Gastrocnemius medialis (tissue), 4 donors: Measurements from ENCODE around the gene TRIM28. TPM values are rescaled to one million over a fixed set of nuclear protein-coding genes. Genes with fewer than 3 reads are reported as not detected.

Experiments used
- ATAC-seq, 2 donors: fragments of 150-250 bp; one replicate each; pipeline ENCODE4 v1.9.1; 2016
- DNase-seq, 2 donors: peaks; one replicate each; pipeline ENCODE4 v3.0.0-alpha.2; 2019
- H3K27ac ChIP-seq, 4 donors: fragments of 200-600 bp; sonication (generic); 1 replicate in 1 of 4; 2 replicates in 3 of 4; pipeline ENCODE4 v1.5.1; 2016 to 2018; ENCODE audit warnings: mild to moderate bottlenecking in 2 of 4, moderate library complexity in 1 of 4
- H3K27me3 ChIP-seq, 3 donors: fragments of 200-600 bp; sonication (generic) in 2 of 3; 1 replicate in 1 of 3; 2 replicates in 2 of 3; pipeline versions ENCODE4 v1.5.1 to v1.6.0; 2016 to 2019; ENCODE audit warnings: mild to moderate bottlenecking in 1 of 3, moderate library complexity in 1 of 3
- H3K36me3 ChIP-seq, 2 donors: fragments of 200-600 bp; sonication (generic) in 1 of 2; one replicate each; pipeline ENCODE4 v1.5.1; 2017 to 2018
- H3K4me1 ChIP-seq, 2 donors: fragments of 200-600 bp; sonication (generic) in 1 of 2; one replicate each; pipeline ENCODE4 v1.5.1; 2016 to 2017; ENCODE audit warnings: mild to moderate bottlenecking in 2 of 2
- H3K4me3 ChIP-seq, 4 donors: fragments of 200-600 bp; sonication (generic) in 3 of 4; 1 replicate in 1 of 4; 2 replicates in 3 of 4; pipeline ENCODE4 v1.5.1; 2016 to 2019; ENCODE audit warnings: mild to moderate bottlenecking in 2 of 4
- H3K9me3 ChIP-seq, 3 donors: fragments of 200-600 bp; sonication (generic) in 2 of 3; 1 replicate in 1 of 3; 2 replicates in 2 of 3; pipeline ENCODE4 v1.5.1; 2016 to 2019
- CTCF ChIP-seq, 5 experiments: fragments of 450-650 bp in 3 of 5; fragments of 200-600 bp in 2 of 5; sonication (generic) in 2 of 5; IDR thresholded peaks in 4 of 5; conservative IDR thresholded peaks in 1 of 5; 1 replicate in 4 of 5; 2 replicates in 1 of 5; pipeline ENCODE4 v1.5.1; 2016 to 2019; ENCODE audit warnings: antibody characterized with exemption in 5 of 5, mild to moderate bottlenecking in 3 of 5, moderate library complexity in 3 of 5
- POLR2A ChIP-seq, 2 donors: fragments of 450-650 bp; IDR thresholded peaks; one replicate each; pipeline ENCODE4 v1.6.1; 2017; ENCODE audit warnings: antibody characterized with exemption in 2 of 2, mild to moderate bottlenecking in 2 of 2, moderate library complexity in 2 of 2
- in situ Hi-C, 4 donors: fragments of 200-750 bp; cut with MboI; loops; one replicate each; pipeline versions ENCODE4 v1.15.0 to v1.8.0; 2017; ENCODE audit warnings: low sequenced_read_pairs in 4 of 4
- intact Hi-C: fragments of 100-400 bp; cut with DNase I; formaldehyde crosslinking; loops from one replicate; pipeline ENCODE4 v1.15.1; 2023; ENCODE audit warnings: low total_unique reads
- total RNA-seq, 4 donors: library from RNA; depleted of rRNA; stranded (reverse); fragments of >200 nt; gene quantifications; one replicate each; pipeline versions ENCODE4 v1.1.0 to v1.2.3, GENCODE V29; 2016

The TRIM28 gene
- total RNA-seq, 4 donors from 2014 or later = 145 to 239 (median 191) TPM

DNA sequence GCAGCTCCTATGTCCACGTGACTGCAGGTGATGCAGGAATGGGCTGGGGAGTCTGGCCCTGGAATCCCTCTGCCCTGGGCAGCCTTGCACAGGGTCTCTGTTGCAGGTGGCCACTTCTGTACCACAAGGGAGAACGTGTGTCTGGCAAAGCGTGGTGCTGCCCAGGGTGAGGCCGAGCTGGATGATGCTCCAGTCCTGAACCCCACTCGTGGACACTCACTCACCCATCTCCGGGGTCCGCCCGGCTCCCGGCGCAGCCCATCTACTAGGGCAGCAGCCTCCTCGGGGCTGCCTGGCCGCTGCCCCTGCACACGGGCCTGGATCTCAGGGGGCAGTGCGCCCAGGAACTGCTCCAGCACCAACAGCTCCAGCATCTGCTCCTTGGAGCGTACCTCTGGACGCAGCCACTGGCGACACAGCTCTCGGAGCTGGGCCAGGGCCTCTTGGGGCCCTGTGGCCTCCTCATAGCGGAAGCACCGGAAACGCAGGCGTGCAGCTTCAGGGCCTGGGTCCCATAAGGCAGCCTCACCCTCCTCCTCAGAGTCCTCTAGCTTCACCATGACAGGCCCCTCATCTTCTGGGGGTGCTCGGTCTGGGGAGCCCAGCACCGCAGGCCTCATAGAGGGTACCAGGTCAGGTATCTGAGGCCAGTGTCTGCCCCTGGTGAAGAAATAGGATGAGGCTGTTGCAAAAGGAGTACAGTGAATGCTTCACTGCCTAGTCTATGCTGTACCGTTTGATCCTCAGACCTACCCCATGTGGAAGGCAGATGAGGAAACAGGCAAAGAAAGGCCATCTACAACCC, 27.1 kb downstream of the TRIM28 start:
- no peak for TF ChIP-seq POLR2A (IDR thresholded peaks at IDR 0.05)
- no peak for TF ChIP-seq CTCF (IDR thresholded peaks at IDR 0.05 in 4 of 5, conservative IDR thresholded peaks at IDR 0.05 in 1 of 5)
- no peak overlapping the region for H3K4me3 ChIP-seq
- DNase-seq (peak in 1 of 2 donors; percentile 11), ATAC-seq (no peak)
- in situ Hi-C loops (no loop called here), intact Hi-C loops (no loop called here)
- no peak overlapping the region for H3K27ac ChIP-seq
- no peaks in the 10 kb centered on the region for H3K27me3 ChIP-seq
- H3K9me3 ChIP-seq = no peaks in the 10 kb centered on the region
- peaks cover 0 to 32% of the 10 kb centered on the region in 2 donors for H3K36me3 ChIP-seq
- H3K4me1 ChIP-seq = peaks cover 14 to 18% of the 10 kb centered on the region in 2 donors

GRCh38 chr19:58571575-58571947, 27.7 kb downstream of the TRIM28 start:
- Histone ChIP-seq H3K4me3 (no peak overlapping the region), H3K27ac (no peak overlapping the region), H3K9me3 (no peaks in the 10 kb centered on the region), H3K36me3 (peaks cover 0 to 32% of the 10 kb centered on the region in 2 donors), H3K4me1 (peaks cover 18 to 19% of the 10 kb centered on the region in 2 donors), H3K27me3 (no peaks in the 10 kb centered on the region)
- TF ChIP-seq CTCF (IDR thresholded peaks at IDR 0.05 in 4 of 5, conservative IDR thresholded peaks at IDR 0.05 in 1 of 5) = no peak
- TF ChIP-seq POLR2A (IDR thresholded peaks at IDR 0.05) = no peak
- intact Hi-C loops (no loop called here), in situ Hi-C loops (no loop called here)
- DNase-seq = no peak
- no peak for ATAC-seq

- DNase-seq (peak in 1 of 2 donors; percentile 13), ATAC-seq (no peak)
- Histone ChIP-seq H3K27me3 (no peaks in the 10 kb centered on the region), H3K27ac (peak overlapping the region; percentile 95 to 99 (median 98)), H3K4me3 (peak overlapping the region; percentile 70 to 85 (median 76)), H3K36me3 (peaks cover 0 to 30% of the 10 kb centered on the region in 2 donors), H3K4me1 (peaks cover 18 to 24% of the 10 kb centered on the region in 2 donors), H3K9me3 (no peaks in the 10 kb centered on the region)
- in situ Hi-C loops (no loop called here), intact Hi-C loops (no loop called here)
- TF ChIP-seq CTCF (IDR thresholded peaks at IDR 0.05 in 4 of 5, conservative IDR thresholded peaks at IDR 0.05 in 1 of 5) (no peak), POLR2A (IDR thresholded peaks at IDR 0.05) (no peak)
Observed at GRCh38 chr19:58572026-58572817, 28.4 kb downstream of the TRIM28 start.

DNA sequence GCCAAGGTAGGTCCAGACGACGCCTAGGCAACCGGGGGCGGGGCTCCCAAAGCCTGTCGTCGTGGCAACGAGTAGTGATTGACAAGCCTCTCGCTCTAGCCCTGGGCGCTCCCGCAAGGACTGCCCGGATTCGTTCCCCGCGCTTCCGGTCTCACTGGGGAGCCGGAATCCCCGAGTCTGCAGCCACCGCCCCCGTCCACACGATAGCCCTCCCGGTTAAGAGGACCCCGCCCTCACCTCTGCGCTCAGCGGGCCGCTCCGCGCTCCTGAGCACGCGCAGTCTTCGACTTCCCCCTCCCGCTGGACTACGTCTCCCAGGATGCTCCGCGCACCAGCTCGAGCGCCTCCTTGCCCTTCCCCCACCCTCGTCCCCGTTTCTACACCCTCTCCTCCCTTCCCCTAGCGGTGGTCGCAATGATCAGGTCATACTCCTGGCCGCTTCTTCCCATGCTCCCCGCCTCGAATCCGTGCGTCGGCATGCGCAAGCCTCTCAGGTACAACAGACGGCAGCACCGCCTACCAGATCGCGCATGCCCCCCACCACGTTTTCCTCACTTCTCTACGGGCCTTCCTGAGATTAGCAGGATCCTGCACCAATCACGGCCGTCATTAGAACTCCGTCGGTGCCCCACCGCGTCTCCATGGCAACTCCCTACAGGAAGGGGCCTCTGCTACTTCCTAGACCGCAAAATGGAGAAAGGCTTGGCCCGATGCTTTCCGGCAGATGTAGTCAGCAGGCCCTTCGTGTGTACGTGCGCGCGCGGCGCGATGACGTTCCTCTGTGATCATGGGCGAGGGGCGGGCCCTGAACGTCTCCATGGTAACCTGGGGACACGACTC, 29.2 kb downstream of the TRIM28 start, which contains the start of gene MZF1:
MZF1 (minus strand) TSS at position 518 of the 840 bp plus-strand sequence. CDS start 1,946 bp downstream, outside the sequence.
- intact Hi-C loops (loop anchor here (1.0 kb wide), 3 partner anchors 14 to 29 kb away; partner anchors contain the start of genes CHMP2A and TRIM28), in situ Hi-C loops (no loop called here)
- peak within 1 kb of the TSS; percentile 70 to 85 (median 76) for H3K4me3 ChIP-seq
- TF ChIP-seq POLR2A (IDR thresholded peaks at IDR 0.05) = peak; percentile 37 to 40
- TF ChIP-seq CTCF (IDR thresholded peaks at IDR 0.05 in 4 of 5, conservative IDR thresholded peaks at IDR 0.05 in 1 of 5) = peak in 4 of 5 experiments; percentile 8 to 41 (median 26)
- H3K27ac ChIP-seq = peak within 1 kb of the TSS; percentile 95 to 99 (median 98)
- ATAC-seq (peak; percentile 82 to 84), DNase-seq (peak; percentile 100)
- H3K9me3 ChIP-seq = no peaks in the 10 kb centered on the region
- H3K4me1 ChIP-seq = peaks cover 18 to 24% of the 10 kb centered on the region in 2 donors
- no peaks in the 10 kb centered on the region for H3K27me3 ChIP-seq
- H3K36me3 ChIP-seq = peaks cover 0 to 22% of the 10 kb centered on the region in 2 donors
